Fibroblast of lung (primary cell): ENCODE results near the gene NSUN3.

Experiments used
- CTCF ChIP-seq, 2 donors: IDR thresholded peaks in 1 of 2; conservative IDR thresholded peaks in 1 of 2; 1 replicate in 1 of 2; 2 replicates in 1 of 2; pipeline ENCODE4 v1.5.1; 2011 to 2012; ENCODE audit warnings: low read length in 2 of 2, control low read depth in 1 of 2, inconsistent platforms in 1 of 2, low read depth in 1 of 2, mild to moderate bottlenecking in 1 of 2
- EZH2 ChIP-seq: IDR thresholded peaks from 2 replicates; pipeline ENCODE4 v1.5.1; 2012; ENCODE audit warnings: low read length, control low read depth, mild to moderate bottlenecking; ENCODE audit errors: missing control alignments

GRCh38 chr3:94127115-94127514, 64.3 kb downstream of the NSUN3 start:
- no peak for TF ChIP-seq CTCF (conservative IDR thresholded peaks at IDR 0.05 in 1 of 2, IDR thresholded peaks at IDR 0.05 in 1 of 2; ENCODE audit: low read depth in 1 of 2, low read length in 2 of 2)
- TF ChIP-seq EZH2 = no peak
